HepG2 (cell line): Measurements from ENCODE around the gene NF2. TPM values are rescaled to one million over a fixed set of nuclear protein-coding genes. Genes with fewer than 3 reads are reported as not detected.

Experiments
- ATAC-seq: fragments of 200-7000 bp; cut with Tn5 transposase; 3 replicates; pipeline ENCODE4 v1.9.1; 2020; ENCODE audit warnings: mild to moderate bottlenecking, moderate library complexity
- BruUV-seq: library from RNA; stranded (reverse); fragments of 400-500 nt; replicated peaks from 2 replicates; lab custom pipeline; 2021; lab: Mats Ljungman, UMichigan
- CTCF ChIA-PET: fragments of 300-600 bp; formaldehyde crosslinking; extraction: SDS; loops from one replicate; lab custom pipeline; 2021; ENCODE audit warnings: low total read pairs, inconsistent platforms, low intra/inter-chr PET ratio; lab: Yijun Ruan, JAX
- POLR2A ChIA-PET: fragments of 350-600 bp; sonication (Branson Sonifier 250); formaldehyde crosslinking; loops from one replicate; lab custom pipeline; 2020; ENCODE audit warnings: antibody characterized with exemption, inconsistent platforms; lab: Yijun Ruan, JAX
- DNase-seq: peaks from one replicate; pipeline ENCODE4 v3.0.0-alpha.2; 2015; ENCODE audit warnings: low spot score
- FAIRE-seq: peaks from 3 replicates; lab custom pipeline; 2011; peaks lifted over from hg19 to GRCh38; lab: Jason Lieb, UNC
- H2AFZ ChIP-seq: one replicate; pipeline ENCODE4 v1.6.1; 2011; ENCODE audit warnings: low read length, inconsistent platforms
- H3K27ac ChIP-seq: fragments of 300-600 bp; 3 replicates; pipeline ENCODE4 v1.8.0; 2011; ENCODE audit warnings: mixed run types, mild to moderate bottlenecking, mixed read lengths, low read length, inconsistent platforms; ENCODE audit not compliant: insufficient read depth; ENCODE audit errors: extremely low read length
- H3K27me3 ChIP-seq, 2 experiments: fragments of 200-600 bp in 1 of 2; 2 replicates in 1 of 2; 3 replicates in 1 of 2; pipeline versions ENCODE4 v1.6.0 to v1.8.0; 2011; ENCODE audit warnings: low read length in 2 of 2, mild to moderate bottlenecking in 2 of 2, moderate library complexity in 2 of 2, inconsistent platforms in 1 of 2; ENCODE audit not compliant: insufficient read depth in 2 of 2, control insufficient read depth in 1 of 2
- H3K36me3 ChIP-seq, 2 experiments: fragments of 200-600 bp in 1 of 2; replicated peaks in 1 of 2; 2 replicates in 1 of 2; 3 replicates in 1 of 2; pipeline versions ENCODE4 v1.5.1 to v1.8.0; 2011; ENCODE audit warnings: low read length in 2 of 2, inconsistent platforms in 1 of 2; ENCODE audit not compliant: insufficient read depth in 2 of 2, control insufficient read depth in 1 of 2
- H3K4me1 ChIP-seq: 2 replicates; pipeline ENCODE4 v1.5.1; 2012; ENCODE audit warnings: low read length, inconsistent platforms; ENCODE audit not compliant: insufficient read depth
- H3K4me2 ChIP-seq: 2 replicates; pipeline ENCODE4 v1.6.0; 2011; ENCODE audit warnings: low read depth, low read length, inconsistent platforms
- H3K4me3 ChIP-seq, 3 experiments: fragments of 200-600 bp in 1 of 3; sonication (generic), shearing (Covaris generic) in 1 of 3; replicated peaks in 1 of 3; 2 replicates each; pipeline ENCODE4 v1.5.1; 2011 to 2016; ENCODE audit warnings: low read length in 3 of 3, inconsistent platforms in 2 of 3, low read depth in 2 of 3, mild to moderate bottlenecking in 2 of 3, control low read depth in 1 of 3, mixed read lengths in 1 of 3; ENCODE audit not compliant: insufficient read depth in 1 of 3
- H3K79me2 ChIP-seq: one replicate; pipeline ENCODE4 v1.6.1; 2011; ENCODE audit warnings: low read length, inconsistent platforms; ENCODE audit not compliant: insufficient read depth
- H3K9ac ChIP-seq: 2 replicates; pipeline ENCODE4 v1.6.0; 2011; ENCODE audit warnings: mild to moderate bottlenecking, low read depth, low read length, inconsistent platforms; ENCODE audit not compliant: insufficient read depth
- H3K9me3 ChIP-seq: 2 replicates; pipeline ENCODE4 v1.5.1; 2012; ENCODE audit warnings: mild to moderate bottlenecking, low read length
- H4K20me1 ChIP-seq: 2 replicates; pipeline ENCODE4 v1.6.0; 2011; ENCODE audit warnings: inconsistent platforms, mild to moderate bottlenecking, low read length, moderate library complexity; ENCODE audit not compliant: insufficient read depth
- ADNP ChIP-seq: sonication (generic); formaldehyde crosslinking; IDR thresholded peaks from 2 replicates; pipeline ENCODE4 v1.4.0; 2020; ENCODE audit warnings: missing genetic modification reagents
- ARNTL ChIP-seq: sonication (generic); formaldehyde crosslinking; IDR thresholded peaks from 2 replicates; pipeline ENCODE4 v1.4.0; 2020; ENCODE audit warnings: mild to moderate bottlenecking, missing genetic modification reagents
- EHMT2 ChIP-seq: fragments of 200-600 bp; sonication (generic); IDR thresholded peaks from 2 replicates; pipeline ENCODE4 v1.7.0; 2017; ENCODE audit warnings: antibody characterized with exemption, low read depth, low read length, borderline replicate concordance
- ETV6 ChIP-seq: sonication (generic); formaldehyde crosslinking; conservative IDR thresholded peaks from 2 replicates; pipeline ENCODE4 v1.4.0; 2020; ENCODE audit warnings: missing genetic modification reagents
- FOXC1 ChIP-seq: sonication (generic); formaldehyde crosslinking; IDR thresholded peaks from 2 replicates; pipeline ENCODE4 v1.8.0; 2022; ENCODE audit warnings: mild to moderate bottlenecking, missing genetic modification reagents, borderline replicate concordance
- KDM1A ChIP-seq: IDR thresholded peaks from 2 replicates; pipeline ENCODE4 v1.6.1; 2016; ENCODE audit warnings: missing compliant biosample characterization
- KDM2A ChIP-seq: sonication (generic); formaldehyde crosslinking; IDR thresholded peaks from 2 replicates; pipeline ENCODE4 v1.4.0; 2020; ENCODE audit warnings: low read depth, missing genetic modification reagents, borderline replicate concordance
- MEIS1 ChIP-seq: sonication (generic); formaldehyde crosslinking; IDR thresholded peaks from 2 replicates; pipeline ENCODE4 v1.9.0; 2021; ENCODE audit warnings: mild to moderate bottlenecking, missing genetic modification reagents, moderate library complexity, borderline replicate concordance
- RCOR2 ChIP-seq: IDR thresholded peaks from 2 replicates; pipeline ENCODE4 v1.6.1; 2016; ENCODE audit warnings: missing biosample characterization, missing genetic modification reagents
- STAG1 ChIP-seq: sonication (generic); formaldehyde crosslinking; IDR thresholded peaks from 2 replicates; pipeline ENCODE4 v1.4.0; 2020; ENCODE audit warnings: missing genetic modification reagents
- ZNF44 ChIP-seq: sonication (generic); formaldehyde crosslinking; IDR thresholded peaks from 2 replicates; pipeline ENCODE4 v1.5.1; 2020; ENCODE audit warnings: mild to moderate bottlenecking, missing genetic modification reagents
- ZNF563 ChIP-seq: sonication (generic); formaldehyde crosslinking; IDR thresholded peaks from 2 replicates; pipeline ENCODE4 v1.8.0; 2022; ENCODE audit warnings: mild to moderate bottlenecking, moderate library complexity, missing genetic modification reagents
- ZNF629 ChIP-seq: sonication (generic); formaldehyde crosslinking; conservative IDR thresholded peaks from 2 replicates; pipeline ENCODE4 v1.5.0; 2020; ENCODE audit warnings: missing genetic modification reagents
- WGBS: methylation state at CpG from one replicate; pipeline ENCODE4 v1.1.6; 2017; ENCODE audit warnings: low lambda C conversion rate; 5-methylcytosine and 5-hydroxymethylcytosine counted together
- in situ Hi-C: cut with HindIII; loops from 2 replicates; pipeline ENCODE4 v1.10.0; 2017; ENCODE audit warnings: low pct_unique_long_range_greater_than_20kb; ENCODE audit not compliant: extremely low pct_ligation_motif_present
- intact Hi-C: fragments of 100-400 bp; cut with micrococcal nuclease; formaldehyde crosslinking; loops from one replicate; pipeline ENCODE4 v1.10.0; 2022; ENCODE audit not compliant: unreplicated experiment
- polyA plus RNA-seq, 8 experiments: library from polyadenylated mRNA; depleted of rRNA in 3 of 8; stranded (reverse) in 7 of 8; unstranded in 1 of 8; fragments of >200 nt; fragmentation: Illumina TruSeq in 4 of 8; extraction: Trizol in 4 of 8; gene quantifications; 2 replicates each; pipeline versions ENCODE4 v1.2.1 to v1.2.3, GENCODE V29; 2011 to 2016; ENCODE audit warnings: low read depth in 4 of 8, missing spikeins in 1 of 8, mixed read lengths in 1 of 8; ENCODE audit not compliant: insufficient read depth in 1 of 8
- total RNA-seq, 5 experiments: library from RNA; depleted of rRNA; stranded (reverse); fragments of >200 nt; fragmentation: Illumina TruSeq; extraction: Trizol; gene quantifications; 2 replicates each; pipeline ENCODE4 v1.2.3, GENCODE V29; 2016; ENCODE audit warnings: low read depth in 1 of 5
- TF ChIP-seq, protein P1 (sequence below): sonication (generic); formaldehyde crosslinking; IDR thresholded peaks from 2 replicates; pipeline ENCODE4 v1.4.0; 2020; ENCODE audit warnings: missing genetic modification reagents
- TF ChIP-seq, protein P2 (sequence below): sonication (generic); formaldehyde crosslinking; conservative IDR thresholded peaks from 2 replicates; pipeline ENCODE4 v1.4.0; 2020; ENCODE audit warnings: missing genetic modification reagents
- TF ChIP-seq, protein P3 (sequence below): sonication (generic); formaldehyde crosslinking; IDR thresholded peaks from 2 replicates; pipeline ENCODE4 v1.5.0; 2020; ENCODE audit warnings: mild to moderate bottlenecking, missing genetic modification reagents, moderate library complexity

The NF2 gene
- total and polyA plus RNA-seq, 2 of the 13 experiments (the other 11 are each of a cell fraction or from before 2014, with no cell fraction given), result 9.3 to 33.3 TPM

DNA sequence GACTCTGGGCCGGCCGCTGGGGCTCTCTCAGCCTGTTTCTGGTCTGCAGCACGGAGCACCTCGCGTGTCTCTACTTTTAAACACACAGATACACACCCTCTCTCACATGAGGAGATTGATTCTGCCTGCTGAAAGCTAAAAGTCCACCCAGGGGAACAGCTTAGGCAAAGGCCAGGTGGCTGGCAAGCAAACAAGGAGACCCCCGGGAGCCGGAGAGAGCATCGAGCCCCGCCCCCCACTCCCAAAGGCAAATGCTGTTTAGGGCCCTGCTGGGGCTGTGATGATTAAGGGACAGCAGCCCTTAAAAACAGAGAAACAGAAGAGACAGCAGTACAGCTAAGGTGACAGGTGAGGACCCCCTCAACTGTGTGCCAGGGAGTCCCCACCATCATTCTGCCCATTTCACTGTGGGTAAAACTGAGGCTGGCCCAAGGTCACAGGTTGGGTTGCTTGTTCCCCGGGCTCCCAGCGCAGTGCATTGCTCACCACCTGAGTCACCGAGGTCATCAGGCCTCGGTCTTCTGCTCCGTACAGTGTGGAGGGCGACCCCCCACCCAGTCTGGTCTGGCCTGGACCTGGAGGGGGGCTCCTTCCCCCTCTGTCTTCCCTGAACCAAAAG is 123.2 kb downstream of the NF2 start:
- no TSS peak for BruUV-seq
- Histone ChIP-seq H3K27ac (no peak overlapping the region), H3K9me3 (no peaks in the 10 kb centered on the region), H3K4me1 (peaks cover 12% of the 10 kb centered on the region; the same call in 1 of the 2 replicates), H4K20me1 (0 out of 2 replicates have a peak, but pooled peaks cover 7% of the 10 kb centered on the region), H3K4me3 (no peak overlapping the region; a peak in 1 of 6 replicates), H3K9ac (no peak overlapping the region), H3K79me2 (no peaks in the 10 kb centered on the region), H3K36me3 (peaks cover 0 to 1% of the 10 kb centered on the region in 2 experiments; a peak in 1 of 5 replicates), H3K4me2 (peak overlapping the region; percentile 16; the same call in 1 of the 2 replicates), H2AFZ (no peak overlapping the region), H3K27me3 (peaks cover 14 to 46% of the 10 kb centered on the region in 2 experiments; a peak in 4 of 5 replicates)
- peak; percentile 9; the same call in 2 of the 3 replicates for ATAC-seq
- ChIA-PET POLR2A (no interaction called here), CTCF (interaction anchor here (1.1 kb wide), 1 partner anchor 279 kb away, joined by 3 read pairs; no protein-coding TSS in a partner anchor)
- no peak for DNase-seq
- intact Hi-C loops, result loop anchor here (1.0 kb wide), 1 partner anchor 279 kb away; no protein-coding TSS in a partner anchor
- in situ Hi-C loops, result no loop called here
- WGBS, result 0% methylated on average over 6 of the region's 15 CpGs
- FAIRE-seq, result no peak
- TF ChIP-seq ZNF44 (CRISPR knock-in tag) (no peak), ZNF563 (CRISPR knock-in tag) (no peak), MEIS1 (no peak), ZNF629 (CRISPR knock-in tag) (peak; percentile 97), ETV6 (CRISPR knock-in tag) (no peak), ADNP (CRISPR knock-in tag) (0 out of 2 replicates have a peak, but pooled peaks have one; percentile 27), STAG1 (CRISPR knock-in tag) (no peak), ARNTL (no peak), KDM1A (CRISPR knock-in tag) (0 out of 2 replicates have a peak, but pooled peaks have one; percentile 28), KDM2A (CRISPR knock-in tag) (0 out of 2 replicates have a peak, but pooled peaks have one; percentile 6), EHMT2 (no peak), RCOR2 (CRISPR knock-in tag) (0 out of 2 replicates have a peak, but pooled peaks have one; percentile 37), FOXC1 (CRISPR knock-in tag) (no peak)
- TF ChIP-seq, protein P1, sequence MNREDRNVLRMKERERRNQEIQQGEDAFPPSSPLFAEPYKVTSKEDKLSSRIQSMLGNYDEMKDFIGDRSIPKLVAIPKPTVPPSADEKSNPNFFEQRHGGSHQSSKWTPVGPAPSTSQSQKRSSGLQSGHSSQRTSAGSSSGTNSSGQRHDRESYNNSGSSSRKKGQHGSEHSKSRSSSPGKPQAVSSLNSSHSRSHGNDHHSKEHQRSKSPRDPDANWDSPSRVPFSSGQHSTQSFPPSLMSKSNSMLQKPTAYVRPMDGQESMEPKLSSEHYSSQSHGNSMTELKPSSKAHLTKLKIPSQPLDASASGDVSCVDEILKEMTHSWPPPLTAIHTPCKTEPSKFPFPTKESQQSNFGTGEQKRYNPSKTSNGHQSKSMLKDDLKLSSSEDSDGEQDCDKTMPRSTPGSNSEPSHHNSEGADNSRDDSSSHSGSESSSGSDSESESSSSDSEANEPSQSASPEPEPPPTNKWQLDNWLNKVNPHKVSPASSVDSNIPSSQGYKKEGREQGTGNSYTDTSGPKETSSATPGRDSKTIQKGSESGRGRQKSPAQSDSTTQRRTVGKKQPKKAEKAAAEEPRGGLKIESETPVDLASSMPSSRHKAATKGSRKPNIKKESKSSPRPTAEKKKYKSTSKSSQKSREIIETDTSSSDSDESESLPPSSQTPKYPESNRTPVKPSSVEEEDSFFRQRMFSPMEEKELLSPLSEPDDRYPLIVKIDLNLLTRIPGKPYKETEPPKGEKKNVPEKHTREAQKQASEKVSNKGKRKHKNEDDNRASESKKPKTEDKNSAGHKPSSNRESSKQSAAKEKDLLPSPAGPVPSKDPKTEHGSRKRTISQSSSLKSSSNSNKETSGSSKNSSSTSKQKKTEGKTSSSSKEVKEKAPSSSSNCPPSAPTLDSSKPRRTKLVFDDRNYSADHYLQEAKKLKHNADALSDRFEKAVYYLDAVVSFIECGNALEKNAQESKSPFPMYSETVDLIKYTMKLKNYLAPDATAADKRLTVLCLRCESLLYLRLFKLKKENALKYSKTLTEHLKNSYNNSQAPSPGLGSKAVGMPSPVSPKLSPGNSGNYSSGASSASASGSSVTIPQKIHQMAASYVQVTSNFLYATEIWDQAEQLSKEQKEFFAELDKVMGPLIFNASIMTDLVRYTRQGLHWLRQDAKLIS (CRISPR knock-in tag), result no peak
- TF ChIP-seq, protein P2, sequence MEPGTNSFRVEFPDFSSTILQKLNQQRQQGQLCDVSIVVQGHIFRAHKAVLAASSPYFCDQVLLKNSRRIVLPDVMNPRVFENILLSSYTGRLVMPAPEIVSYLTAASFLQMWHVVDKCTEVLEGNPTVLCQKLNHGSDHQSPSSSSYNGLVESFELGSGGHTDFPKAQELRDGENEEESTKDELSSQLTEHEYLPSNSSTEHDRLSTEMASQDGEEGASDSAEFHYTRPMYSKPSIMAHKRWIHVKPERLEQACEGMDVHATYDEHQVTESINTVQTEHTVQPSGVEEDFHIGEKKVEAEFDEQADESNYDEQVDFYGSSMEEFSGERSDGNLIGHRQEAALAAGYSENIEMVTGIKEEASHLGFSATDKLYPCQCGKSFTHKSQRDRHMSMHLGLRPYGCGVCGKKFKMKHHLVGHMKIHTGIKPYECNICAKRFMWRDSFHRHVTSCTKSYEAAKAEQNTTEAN (CRISPR knock-in tag), result no peak
- TF ChIP-seq, protein P3, sequence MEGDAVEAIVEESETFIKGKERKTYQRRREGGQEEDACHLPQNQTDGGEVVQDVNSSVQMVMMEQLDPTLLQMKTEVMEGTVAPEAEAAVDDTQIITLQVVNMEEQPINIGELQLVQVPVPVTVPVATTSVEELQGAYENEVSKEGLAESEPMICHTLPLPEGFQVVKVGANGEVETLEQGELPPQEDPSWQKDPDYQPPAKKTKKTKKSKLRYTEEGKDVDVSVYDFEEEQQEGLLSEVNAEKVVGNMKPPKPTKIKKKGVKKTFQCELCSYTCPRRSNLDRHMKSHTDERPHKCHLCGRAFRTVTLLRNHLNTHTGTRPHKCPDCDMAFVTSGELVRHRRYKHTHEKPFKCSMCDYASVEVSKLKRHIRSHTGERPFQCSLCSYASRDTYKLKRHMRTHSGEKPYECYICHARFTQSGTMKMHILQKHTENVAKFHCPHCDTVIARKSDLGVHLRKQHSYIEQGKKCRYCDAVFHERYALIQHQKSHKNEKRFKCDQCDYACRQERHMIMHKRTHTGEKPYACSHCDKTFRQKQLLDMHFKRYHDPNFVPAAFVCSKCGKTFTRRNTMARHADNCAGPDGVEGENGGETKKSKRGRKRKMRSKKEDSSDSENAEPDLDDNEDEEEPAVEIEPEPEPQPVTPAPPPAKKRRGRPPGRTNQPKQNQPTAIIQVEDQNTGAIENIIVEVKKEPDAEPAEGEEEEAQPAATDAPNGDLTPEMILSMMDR, result 0 out of 2 replicates have a peak, but pooled peaks have one; percentile 1
